COLO829 (cell line): Measurements from ENCODE around the gene NDUFS6.

Source experiments
- DNase-seq: peaks from one replicate; pipeline ENCODE4 v3.0.0; 2012; ENCODE audit warnings: low spot score

Gene NDUFS6

GRCh38 chr5:1765880-1766235, 35.3 kb upstream of the NDUFS6 start:
- DNase-seq = no peak

- DNase-seq = no peak
Observed at GRCh38 chr5:1767524-1768282, 33.5 kb upstream of the NDUFS6 start.

DNA sequence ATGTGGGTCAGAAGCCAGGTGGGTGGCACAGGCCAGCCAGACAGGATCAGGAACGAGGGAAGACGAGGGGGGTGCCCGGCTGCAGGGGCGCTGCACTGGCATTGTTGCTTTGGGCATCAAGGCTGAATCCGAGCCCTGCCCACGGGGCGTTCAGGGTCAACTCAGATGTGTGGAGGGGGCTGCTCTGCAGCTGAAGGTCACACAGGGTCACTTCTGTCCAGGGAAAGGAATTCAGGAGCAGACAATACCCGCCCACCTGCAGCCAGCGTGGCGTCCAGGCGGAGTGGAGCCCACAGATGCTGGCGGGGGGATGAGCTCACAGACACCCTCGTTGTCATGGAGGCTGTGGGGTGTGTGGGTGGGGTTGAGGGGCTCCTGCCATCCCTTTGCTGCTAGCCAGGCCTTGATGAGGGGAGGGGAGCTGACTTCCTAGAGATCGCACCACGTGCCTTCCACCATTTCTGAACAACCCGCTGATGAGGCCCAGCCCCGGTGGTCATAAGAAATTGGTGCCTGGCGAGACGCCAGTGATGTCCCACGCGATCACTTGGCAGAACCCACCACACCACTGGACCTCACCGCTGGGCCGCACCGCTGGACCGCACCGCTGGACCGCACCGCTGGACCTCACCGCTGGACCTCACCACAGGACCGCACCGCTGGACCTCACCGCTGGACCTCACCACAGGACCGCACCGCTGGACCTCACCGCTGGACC, 32.8 kb upstream of the NDUFS6 start:
- no peak for DNase-seq

- DNase-seq = no peak
Observed at GRCh38 chr5:1769017-1769640, 32.1 kb upstream of the NDUFS6 start.

DNA sequence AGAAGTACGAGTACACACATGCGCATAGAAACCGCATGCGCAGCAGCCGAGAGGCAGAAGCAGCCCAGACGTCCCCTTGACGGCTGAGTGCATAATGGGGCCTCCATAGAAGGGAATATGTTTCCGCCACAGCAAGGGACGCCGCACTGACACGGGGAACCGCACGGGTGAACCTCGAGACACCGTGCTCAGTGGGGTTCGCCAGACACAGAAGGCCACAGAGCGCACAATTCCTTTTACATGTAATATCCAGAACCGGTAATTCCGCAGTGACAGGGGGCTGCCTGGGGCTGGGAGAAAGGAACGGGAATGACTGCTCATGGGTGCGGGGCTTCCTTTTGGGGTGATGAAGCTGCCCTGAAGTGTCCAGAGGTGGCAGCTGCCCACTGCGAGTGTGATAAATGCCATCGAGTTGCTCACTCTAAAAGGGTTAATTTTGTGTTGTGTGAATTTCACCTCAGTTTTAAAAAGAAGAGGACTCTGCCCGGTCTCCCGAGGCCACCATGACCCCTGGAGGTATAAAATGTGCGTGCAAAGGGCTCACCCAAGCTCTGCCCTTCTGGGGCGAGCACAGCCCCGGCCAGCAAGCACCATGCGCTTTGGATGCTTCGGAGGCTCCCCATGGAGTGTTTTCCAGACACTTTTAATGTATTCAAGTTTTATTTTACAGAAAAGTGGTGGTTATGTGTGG, 31.3 kb upstream of the NDUFS6 start:
- no peak for DNase-seq

DNA sequence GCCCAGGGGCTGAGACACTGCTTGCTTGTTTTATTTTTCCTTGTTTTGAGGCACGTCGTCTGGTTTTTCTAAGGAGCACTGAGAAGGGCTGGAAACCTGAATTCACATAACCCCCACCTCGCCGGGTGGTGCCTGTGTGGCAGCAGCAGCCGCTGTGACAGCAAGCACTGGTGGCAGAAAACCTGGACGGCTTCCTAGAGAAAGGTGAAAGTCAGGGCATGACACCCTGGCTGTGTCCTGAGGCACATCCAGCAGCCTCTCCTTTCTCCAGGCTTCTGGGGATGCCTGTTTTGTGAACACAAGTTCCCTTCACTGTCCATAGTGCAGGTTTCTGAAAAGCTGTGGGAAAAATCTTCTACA, 30.8 kb upstream of the NDUFS6 start:
- DNase-seq = no peak

DNA sequence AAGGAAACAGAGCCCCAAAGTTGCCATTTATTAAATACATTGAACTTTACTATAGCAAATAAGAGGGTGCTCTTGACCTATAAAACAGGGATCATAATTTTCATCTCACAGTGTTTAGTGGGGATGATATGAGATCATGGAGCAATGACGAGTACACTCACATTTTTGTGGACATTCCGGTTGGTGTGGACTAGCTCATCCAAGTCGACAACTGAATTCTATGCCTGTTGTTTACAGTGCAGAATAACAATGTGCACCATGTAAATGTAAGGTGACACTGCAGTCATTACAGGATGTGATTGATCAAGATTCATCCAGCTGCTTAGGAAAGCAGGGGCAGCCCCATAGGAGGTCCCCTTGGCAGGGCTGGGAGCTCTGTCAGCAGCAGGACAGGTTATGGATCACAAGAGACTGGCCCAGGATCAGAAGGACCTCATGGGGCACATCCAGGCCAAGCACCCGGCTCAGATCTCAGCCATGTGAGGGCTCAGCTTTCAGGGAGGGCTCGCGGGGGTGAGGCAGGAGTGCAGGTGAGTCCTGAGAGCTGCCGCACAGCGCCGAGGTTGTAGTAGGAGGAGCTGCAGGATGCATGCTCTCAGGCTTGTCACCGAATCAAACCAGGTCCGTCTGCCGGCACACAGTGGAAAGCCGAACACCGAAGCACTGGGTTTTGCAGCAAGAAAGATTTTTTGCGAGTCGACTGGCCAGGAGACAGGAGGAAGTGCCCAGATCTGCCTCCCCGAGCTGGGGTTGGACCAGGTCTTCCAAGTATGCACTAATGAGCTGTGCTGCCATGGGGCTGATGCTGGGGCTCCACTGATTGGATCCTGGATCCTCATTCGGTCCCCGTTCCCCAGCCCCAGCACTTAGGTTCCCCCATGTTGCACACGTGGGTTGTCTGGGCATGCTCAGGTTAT, 29.8 kb upstream of the NDUFS6 start:
- no peak for DNase-seq

GRCh38 chr5:1772634-1773033, 28.6 kb upstream of the NDUFS6 start:
- peak; percentile 27 for DNase-seq

DNA sequence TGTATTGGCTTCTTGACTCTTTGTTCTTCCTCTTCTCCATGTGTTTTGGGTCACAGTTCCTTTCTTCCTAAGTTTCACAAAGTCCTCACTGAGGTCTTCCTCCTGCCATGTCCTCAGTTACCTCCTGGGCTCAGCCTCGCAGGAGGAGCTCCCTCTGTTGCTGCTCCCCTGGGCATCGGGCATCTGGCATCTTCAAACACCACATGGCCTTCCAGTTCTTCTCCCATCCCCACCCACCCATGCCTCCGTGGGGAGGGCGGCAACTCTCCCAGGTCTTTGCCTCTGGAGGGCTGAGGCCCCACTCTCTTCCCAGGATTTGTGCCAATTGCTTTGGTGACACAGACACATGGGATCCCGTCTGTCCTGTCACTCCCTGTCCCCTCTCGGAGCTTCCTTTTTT, 24.4 kb upstream of the NDUFS6 start:
- DNase-seq = no peak

- no peak for DNase-seq
Observed at GRCh38 chr5:1777281-1778137, 23.7 kb upstream of the NDUFS6 start.

GRCh38 chr5:1778138-1779020, 22.8 kb upstream of the NDUFS6 start:
- no peak for DNase-seq

- no peak for DNase-seq
Observed at GRCh38 chr5:1779021-1779680, 22.1 kb upstream of the NDUFS6 start.

DNA sequence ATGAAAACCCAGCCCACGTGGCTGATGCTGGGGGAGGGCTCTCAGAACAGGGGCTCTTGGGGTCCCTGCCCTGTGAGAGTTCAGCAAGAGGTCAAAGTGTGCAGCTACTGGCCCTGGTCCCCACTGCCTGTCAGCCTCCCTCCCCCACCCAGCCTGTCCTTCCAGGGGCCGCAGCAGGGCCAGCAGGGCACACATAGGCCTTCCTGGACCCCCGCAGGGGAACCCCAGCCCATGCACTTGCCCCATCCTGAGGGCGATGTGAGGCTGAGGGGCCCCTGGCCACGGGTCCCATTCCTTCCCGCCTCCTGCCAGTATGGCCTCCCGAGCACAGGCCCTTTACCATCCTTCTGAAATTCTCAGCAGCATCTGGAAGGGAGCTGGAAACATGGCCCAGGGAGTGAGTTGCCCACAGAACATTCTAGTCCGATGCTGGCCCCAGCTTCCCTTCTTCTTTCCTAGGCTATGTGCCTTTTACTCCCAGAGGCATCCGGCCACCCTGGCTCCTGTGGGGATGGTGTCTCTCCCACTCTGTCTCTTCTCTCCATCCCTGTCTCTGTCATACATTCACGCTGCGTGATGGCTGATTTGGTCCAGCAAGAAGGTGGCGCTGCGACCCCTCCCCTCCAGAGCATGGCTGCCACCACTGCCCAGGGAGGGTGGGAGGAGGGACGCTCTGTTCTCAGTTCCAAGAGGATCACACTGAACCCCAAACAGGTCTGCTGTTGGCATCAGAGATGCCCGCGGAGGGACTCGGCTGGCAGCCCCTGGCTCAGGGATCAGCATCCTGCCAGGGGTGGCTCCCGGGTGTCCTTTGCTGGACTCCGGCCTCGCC, 21.2 kb upstream of the NDUFS6 start:
- no peak for DNase-seq

DNA sequence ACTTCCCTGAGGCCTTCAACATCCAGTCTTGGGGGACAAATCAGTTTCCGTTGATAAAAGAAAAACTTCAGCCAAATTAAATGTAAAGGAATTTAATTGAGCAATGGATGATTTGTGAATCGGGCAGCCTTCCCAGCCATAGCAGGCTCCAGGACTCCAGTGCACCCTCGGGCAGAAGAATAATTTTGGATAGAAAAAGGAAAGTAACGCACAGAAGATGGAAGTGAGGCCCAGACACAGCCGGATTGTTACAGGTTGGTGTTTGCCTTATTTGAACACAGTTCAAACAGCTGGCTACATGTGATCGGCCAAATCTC, 20.6 kb upstream of the NDUFS6 start:
- no peak for DNase-seq

GRCh38 chr5:1781107-1781506, 20.1 kb upstream of the NDUFS6 start:
- no peak for DNase-seq

GRCh38 chr5:1781726-1782384, 19.4 kb upstream of the NDUFS6 start:
- no peak for DNase-seq

- DNase-seq = no peak
Observed at GRCh38 chr5:1782385-1783215, 18.6 kb upstream of the NDUFS6 start.
